Hematopoietic multipotent progenitor cell treated with erythropoietin and hydrocortisone succinate and interleukin-3 and kit ligand, for 8 days (in vitro differentiated cells): Measurements from ENCODE around the gene MGAT4B.
A peak's percentile ranks its signal among the peaks of the same experiment; 100 is the strongest.
"Not testable (repeated sequence)": the region's sequence is repeated elsewhere in the genome, so short reads cannot be mapped to it uniquely, and the experiment has no call there.

Experiments
- DNase-seq: peaks from one replicate; pipeline ENCODE4 v3.0.0-alpha.2; 2015

MGAT4B gene

DNA sequence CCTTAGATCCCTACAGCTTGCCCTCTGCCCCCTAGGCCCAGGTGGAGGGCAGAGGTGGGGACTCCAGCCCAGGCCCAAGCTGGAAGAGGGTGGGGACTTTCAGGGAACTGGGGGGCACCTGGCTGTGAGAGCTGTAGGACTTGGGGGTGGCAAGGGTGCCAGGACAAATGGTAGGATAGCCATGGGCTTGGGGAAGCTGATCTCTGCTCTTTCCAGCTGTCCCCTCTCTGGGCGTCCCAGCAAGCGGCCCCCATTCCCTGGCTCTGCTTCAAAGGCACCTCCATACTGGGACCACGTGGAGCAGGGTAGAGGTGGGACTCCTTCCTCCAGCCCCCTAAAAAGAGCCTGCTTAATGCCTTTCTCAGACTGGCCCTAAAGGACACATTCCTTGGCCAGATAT is 12.5 kb downstream of the MGAT4B start:
- DNase-seq: no peak

DNA sequence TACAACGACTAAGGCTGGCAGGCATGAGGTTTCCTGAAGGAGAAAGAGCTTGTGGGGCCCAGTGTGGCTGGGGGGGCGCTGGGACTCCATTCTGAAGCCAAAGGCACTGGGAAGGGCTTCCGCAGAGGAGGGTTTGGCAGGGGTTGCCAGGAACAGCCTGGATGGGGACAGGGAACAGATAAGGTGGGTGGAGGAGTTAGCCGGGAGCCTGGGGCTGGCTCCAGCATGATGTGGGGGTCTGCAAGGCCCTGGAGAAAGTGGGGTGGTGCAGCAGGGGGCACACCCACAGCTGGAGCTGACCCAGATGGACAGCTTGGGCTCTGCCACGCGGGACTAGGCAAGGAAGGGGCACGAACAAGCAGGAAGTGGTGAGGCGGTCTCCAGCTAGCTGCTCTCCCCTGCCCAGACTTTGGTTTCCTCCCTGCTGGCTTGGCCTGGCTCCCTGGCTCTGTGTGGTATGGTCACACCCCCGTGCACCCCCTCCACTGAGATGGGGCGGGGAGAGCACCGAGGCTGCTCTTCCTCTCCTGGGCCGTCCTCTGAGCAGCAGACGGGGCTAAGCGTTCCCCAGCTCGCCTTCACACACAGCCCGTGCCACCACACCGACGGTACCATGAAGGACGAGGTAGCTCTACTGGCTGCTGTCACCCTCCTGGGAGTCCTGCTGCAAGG is 13.1 kb downstream of the MGAT4B start, which contains the start of gene LTC4S:
TSS of gene LTC4S (plus strand) at position 519 of the 672 bp plus-strand sequence. CDS start at position 614, 95 bp downstream.
- peak; percentile 88 for DNase-seq

DNA sequence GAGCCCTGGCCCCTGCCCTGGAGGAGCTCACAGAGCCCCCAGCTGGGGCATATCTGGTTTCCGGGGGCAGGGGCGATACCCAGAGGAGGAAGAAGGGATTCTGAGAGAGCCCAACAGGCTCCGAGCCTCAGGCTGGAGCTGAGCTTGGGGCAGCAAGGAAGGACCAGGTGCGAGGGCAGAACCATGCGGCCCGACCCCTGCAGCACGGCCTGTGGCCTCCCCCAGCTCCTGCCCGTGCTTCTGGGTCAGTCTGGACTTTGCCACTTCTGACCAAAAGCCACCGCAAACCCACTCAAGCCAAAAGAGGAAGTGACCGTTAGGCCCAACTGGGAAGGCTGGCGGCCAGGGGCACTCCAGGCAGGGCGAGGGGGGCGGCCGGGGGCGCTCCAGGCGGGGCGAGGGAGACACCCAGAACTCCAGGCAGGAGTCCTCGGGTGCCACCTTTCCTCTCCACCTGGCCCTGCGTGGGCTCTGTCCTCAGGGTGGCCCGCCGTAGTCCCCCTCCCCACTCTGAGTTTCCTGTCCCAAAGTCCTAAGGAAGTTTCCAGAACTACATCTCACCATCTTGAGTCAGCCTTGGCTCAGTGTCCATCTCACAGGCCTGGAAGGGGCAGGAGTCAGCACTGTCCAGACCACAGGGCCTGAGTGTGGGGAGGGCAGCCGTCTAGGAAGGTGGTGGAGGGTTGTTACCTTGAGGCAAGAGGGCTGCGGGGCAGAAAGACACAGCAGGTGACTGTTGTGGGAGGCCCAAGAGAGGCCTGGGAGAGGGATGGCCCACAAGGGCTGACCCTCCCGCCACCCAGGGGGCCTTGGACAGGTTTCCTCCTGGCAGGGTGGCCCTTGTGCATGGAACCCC is 13.8 kb downstream of the MGAT4B start:
- peak; percentile 27 for DNase-seq

DNA sequence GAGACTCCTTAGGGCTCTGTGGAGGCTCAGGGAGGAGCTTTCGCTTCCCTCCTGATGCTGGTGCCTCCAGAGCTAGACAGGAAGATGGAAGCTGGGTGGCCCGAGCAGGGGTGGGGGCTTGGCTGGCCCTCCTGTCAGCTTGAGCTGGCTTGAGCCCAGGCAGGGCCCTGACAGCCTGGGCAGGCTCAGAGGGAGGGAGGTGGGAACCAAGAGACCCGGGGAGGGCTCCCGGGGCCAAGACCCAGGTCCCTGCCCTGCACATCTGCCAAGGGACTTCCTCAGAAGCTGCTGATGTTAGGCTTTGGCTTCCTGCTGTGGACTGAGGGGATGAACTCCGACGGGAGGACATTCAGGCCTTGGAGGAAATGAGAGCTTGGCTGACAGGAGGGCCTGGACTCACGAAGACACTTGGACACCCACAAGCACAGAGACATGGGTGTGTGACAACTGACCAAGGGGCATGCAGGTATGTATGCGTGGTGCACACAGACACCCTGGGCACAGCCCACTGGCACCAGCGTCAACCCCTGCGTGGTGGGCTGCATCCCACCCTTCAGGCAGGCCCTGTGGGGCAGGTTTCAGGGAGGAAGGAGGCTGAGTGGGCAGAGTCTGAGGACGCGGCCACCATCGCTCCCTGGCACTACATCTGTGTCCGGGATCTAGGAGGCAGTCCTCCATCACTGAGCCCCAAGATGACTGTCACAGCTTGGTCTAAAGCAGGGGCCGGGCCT is 14.6 kb downstream of the MGAT4B start:
- no peak for DNase-seq

DNA sequence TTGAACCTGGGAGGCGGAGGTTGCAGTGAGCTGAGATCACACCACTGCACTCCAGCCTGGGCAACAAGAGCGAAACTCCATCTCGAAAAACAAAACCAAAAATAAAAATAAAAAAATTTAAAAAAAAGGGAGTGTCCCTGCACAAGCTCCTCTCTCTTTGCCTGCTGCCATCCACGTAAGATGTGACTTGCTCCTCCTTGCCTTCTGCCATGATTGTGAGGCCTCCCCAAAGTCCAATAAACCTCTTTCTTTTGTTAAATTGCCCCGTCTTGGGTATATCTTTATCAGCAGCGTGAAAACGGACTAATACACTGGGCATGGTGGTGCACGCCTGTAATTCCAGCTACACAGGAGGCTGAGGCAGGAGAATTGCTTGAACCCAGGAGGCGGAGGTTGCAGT is 17.4 kb downstream of the MGAT4B start:
- DNase-seq: not testable (repeated sequence)

DNA sequence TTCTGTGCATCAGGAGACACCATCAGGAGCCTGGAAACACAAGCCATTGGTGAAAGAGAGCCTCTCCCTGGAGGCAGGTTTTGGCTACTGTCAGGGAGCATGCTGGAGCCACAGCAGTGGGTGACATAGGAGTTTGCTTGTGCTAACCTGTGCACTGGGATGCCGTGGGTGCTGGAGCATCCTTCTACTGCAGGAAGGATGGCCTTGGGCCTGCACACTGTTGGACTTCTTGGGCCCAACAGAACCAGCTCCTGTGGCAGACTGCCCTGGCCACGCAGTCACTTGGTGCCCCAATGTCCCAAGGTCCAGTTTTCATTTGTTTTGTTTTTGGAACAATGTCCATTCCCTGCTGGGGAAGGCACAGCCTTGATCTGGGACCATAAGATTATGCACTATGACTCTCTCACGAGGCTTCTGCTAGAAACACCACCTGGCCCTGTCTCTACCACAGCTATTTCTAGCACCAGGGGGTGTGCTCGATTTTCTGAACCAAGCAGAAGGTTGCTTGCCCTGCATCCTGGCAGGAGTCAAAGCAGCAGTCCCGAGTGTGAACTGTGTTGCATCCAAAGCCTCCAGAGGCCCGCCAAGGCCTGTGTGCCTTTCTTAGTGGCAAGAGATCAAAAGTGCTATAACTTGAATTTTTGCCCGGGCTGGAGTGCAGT is 18.3 kb downstream of the MGAT4B start:
- no peak for DNase-seq

DNA sequence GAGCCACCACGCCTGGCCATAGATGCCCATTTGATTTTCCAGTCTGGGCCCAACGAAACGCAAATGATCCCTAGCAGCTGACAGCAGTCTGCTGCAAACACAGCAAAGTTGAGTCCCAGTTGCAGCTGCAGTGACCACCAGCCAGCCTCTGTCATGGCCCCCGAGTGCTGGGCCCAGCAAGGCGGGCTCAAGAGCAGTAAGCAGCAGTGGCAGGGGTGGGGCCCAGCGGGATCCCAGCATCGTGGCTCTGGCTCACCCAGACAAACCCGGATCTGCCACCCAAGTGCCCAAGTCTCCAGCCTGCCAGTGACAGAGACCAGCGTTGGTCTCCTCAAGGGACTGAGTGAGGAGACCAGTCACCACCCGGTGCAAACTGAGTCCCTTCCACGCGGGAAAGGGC is 19.8 kb downstream of the MGAT4B start:
- DNase-seq: no peak

DNA sequence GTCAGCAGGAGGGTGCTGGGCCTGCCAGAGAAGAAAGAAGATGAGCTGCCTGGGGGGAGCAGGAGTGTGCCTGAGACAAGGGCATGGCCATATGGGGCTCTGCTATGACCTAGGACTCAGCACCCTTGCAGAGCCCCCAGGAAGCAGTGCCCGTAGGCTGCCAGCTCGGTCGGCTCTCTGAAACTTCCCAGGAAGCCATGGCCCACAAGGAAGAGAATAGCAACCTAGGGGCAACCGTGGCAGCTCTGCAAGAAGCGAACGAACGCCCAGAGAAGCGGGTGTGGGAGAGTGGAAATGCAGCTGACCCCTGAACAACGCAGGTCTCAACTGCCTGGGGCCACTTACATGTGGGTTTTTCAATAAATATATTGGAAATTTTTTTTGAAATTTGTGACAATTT is 23.5 kb downstream of the MGAT4B start:
- DNase-seq: no peak

DNA sequence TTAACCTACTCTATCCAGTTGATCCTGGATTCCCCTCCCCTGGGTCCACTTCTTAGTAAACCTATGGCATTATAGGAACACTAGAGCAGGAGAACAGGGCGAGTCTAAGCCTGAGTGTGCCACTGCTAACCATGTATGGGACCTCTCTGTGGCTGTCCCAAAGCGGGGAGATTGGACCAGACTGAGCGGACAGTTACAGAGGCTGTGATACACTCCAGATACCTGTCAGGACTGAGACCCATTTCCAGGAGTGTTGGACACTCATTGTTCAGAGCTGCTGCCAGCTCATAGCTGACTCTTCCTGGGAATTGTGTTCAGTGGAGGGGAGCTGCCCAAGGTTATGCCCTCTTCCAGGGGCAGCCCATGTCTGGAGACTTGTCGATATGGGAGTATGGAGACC is 24.8 kb downstream of the MGAT4B start:
- no peak for DNase-seq

DNA sequence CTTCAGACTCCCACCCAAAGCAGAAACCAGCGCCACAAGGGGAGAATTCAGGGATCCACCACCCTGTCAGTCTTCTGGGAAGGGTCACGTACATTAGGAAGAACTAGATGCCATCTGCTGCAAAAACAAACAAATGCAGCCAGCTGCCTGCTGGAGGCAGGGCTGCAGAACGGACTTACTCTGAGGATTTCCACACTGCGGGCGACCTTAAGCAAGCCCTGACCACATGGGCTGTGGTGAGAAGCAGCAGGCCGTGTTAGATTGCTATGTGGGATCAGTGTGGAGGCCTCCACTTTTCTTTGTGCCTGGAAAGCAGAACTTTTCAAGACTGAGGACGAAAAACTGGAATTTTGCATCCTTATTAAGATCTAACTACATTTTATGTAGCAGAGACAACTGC is 26.3 kb downstream of the MGAT4B start:
- DNase-seq: no peak

DNA sequence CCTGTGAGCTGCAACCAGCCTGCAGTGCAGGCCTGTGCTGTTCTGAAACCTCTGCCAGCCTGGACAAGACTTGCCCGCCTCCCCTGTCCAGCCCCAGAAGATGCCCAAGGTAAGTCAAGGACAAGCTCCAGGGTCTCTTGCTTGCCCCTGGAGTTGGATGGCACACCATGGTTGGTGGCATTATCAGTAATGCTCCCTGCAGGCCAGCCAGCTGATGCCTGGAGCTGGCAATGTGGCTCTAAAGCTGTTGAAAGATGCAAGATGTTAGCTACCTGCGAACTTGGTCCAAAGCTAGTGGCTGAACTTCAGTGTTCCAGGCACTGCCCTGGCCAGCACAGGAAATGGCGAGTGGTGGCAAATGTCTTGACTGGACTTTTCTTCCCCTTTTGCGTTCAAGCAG is 26.8 kb downstream of the MGAT4B start:
- no peak for DNase-seq

DNA sequence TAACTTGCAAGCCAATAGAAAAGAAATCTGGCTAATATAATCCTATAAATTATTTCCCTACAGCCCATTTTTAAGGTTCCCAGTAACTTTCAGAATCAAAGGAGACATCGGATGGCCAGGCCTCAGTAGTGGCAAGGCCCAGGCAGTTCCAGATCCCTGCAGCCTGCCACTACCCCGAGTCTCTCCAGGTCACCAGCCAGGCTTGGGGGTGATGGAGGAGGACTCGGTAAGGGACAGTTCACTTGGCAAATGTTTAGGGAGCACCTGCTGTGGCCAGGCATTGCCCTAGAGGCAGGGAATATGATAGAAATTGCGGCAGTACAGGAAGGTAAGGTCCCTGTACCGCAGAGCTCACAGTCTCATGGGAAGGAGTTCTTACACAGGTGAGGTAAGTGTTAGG is 28.1 kb downstream of the MGAT4B start:
- no peak for DNase-seq

DNA sequence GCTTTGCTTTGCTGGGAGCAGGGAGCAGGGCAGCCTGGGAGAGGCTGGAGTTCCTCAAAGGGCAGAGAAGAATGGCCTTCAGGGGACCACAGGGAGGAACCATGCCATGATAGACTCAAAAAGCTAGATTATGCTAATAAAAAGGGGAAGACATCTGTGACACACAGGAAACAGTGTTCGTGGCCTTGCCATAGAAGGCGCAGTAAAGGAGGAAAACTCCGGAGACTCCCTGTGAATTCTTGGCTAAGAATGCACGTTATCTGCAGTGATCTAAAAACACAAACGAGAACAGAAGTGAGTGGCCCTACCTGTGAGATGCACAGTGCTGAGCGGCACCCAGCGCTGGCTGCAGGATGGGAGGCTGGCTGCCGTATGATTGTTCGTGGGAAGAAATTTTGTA is 28.8 kb downstream of the MGAT4B start:
- no peak for DNase-seq

DNA sequence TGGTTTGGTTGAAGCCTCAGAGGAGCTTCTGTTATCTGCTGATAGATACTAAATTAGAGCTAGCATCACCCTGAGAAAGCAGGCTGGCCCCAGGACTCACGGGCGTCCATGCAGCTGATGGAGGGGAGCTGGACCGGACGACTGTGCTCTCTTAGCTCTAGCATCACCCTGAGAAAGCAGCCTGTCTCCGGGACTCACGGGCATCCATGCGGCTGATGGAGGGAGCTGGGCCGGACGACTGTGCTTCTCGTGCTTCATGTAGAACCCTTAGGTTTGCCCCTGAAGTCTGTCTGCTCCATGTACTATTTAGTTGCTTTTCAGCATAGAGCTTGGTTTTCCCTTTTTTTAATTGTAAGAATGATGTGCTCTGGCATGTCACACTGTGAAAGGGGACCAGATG is 29.2 kb downstream of the MGAT4B start:
- no peak for DNase-seq

DNA sequence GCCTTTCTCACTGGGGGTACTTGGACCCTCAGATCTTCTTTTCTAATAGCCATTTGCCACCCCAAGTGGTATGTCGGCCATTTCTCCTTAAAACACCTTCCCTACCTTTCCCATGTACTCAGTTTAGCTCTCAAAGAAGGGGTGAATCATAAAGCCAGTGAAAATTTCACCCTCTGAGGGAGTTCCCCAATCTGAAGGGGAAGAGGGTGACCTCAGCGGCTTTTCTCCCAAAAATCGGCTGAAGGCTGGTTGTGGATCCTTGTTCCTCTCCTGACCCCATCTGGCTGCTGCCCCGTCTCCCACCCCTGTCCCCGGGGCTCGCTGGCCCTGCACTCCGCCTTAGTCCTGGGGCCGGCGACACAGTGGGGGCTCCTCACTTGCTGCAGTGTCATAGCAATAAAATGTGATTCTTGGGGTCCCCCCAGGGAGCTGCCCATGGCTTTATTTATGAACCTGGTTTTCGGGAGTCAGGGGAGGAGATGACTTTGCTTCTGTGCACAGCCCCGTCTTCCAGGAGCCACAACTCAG is 30.2 kb downstream of the MGAT4B start:
- DNase-seq: no peak

DNA sequence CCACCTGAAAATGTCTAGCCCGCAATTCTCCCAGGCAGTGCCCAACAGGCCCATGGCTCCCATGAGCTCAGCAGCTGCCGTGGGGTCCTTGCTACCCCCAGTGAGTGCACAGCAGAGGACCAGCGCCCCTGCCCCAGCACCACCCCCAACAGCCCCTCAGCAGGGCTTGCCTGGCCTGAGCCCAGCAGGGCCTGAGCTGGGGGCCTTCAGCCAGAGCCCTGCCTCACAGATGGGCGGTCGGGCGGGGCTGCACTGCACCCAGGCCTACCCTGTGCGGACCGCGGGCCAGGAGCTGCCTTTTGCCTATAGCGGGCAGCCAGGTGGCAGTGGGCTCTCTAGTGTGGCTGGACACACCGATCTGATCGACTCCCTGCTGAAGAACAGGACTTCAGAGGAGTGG is 32.2 kb downstream of the MGAT4B start:
- DNase-seq: no peak

DNA sequence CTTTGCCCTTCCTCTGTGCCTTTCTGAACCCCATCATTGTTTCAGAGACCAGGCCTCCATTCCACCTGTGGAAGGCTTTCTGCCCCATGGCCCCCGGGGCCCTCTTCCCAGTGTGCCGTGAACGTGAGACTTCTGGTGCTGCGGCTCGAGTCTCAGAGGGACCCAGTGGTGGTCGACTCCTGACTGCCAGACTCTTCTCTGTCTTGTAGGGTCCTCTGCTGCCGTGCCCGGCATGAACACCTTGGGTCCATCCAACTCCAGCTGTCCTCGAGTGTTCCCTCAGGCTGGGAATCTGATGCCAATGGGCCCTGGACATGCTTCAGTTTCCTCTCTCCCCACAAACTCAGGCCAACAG is 33.0 kb downstream of the MGAT4B start:
- no peak for DNase-seq

DNA sequence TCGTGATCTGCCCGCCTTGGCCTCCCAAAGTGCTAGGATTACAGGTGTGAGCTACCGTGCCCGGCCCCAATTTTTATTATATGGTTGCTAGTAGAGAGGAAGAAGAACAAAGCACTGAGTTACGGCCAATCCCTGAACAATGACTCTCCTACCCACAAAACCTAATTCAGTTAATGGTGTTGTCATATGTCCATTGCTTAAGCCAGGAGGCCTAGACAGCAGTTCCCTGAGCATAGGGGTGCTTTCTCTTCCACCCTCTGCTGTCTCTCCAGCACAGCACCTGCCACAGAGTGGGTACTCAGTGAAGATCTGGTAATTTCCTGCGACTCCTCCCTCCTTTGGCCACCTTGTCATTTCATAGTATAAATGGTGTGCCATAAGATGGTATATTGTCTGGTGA is 34.3 kb downstream of the MGAT4B start:
- no peak for DNase-seq

DNA sequence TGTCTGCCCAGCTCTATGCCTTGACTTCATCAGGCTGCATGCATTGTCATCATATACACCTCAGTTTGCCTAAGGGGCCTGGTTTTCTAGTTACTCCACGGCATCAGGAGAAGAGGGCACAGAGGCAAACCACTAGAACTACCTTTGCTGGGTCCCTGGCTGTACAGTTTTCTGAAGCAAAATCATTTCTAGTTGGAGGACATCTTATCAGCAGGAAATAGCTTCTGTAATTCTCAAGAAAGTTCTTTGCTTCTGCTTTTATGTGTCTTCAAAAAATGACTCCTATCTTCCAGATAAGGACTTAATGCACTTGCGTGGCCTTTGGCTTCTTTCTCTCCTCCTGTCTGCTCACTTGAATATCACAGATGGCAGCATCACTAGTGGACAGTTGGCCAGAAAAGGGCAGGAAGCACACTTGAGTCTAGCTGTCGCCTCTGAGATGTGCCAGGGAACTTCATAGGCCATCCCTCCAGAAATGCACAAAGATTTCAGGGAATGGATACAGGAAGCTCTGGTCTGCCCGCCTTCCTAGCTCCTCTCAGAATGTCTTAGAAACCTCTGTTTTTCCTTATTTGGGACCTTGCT is 35.3 kb downstream of the MGAT4B start:
- DNase-seq: peak; percentile 39

DNA sequence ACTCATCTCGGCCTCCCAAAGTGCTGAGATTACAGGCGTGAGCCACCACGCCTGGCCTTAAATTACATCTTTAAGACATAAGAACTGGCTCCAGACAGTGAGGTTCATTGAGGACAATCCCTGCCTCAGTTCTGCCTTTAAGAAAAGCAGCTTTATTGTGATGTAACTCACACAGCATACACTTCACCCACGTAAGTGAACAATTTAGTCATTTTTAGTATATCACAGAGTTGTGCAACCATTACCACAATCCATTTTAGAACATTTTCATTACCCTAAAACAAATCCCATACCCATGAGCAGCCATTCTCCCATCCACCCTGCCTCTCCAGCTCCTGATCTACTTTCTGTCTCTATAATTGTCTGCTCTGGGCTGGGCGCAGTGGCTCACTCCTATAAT is 36.9 kb downstream of the MGAT4B start:
- DNase-seq: no peak

DNA sequence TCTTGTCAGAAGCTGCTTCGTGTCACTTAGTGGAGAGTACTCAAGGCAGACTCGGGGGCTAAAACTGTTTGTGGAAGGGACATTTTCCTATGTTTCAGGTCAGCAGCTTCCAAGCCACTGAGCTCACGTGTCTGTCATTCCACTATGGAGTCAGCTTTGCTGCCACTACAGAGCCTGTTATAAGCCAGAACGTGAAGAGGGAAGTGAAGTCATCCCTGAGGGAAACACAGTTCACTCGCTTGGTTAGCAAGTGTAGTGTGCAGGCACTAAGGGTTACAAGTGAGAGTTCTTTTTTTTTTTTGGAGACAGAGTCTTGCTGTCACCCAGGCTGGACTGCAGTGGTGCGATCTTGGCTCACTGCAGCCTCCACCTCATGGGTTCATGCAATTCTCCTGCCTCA is 37.4 kb downstream of the MGAT4B start:
- no peak for DNase-seq

DNA sequence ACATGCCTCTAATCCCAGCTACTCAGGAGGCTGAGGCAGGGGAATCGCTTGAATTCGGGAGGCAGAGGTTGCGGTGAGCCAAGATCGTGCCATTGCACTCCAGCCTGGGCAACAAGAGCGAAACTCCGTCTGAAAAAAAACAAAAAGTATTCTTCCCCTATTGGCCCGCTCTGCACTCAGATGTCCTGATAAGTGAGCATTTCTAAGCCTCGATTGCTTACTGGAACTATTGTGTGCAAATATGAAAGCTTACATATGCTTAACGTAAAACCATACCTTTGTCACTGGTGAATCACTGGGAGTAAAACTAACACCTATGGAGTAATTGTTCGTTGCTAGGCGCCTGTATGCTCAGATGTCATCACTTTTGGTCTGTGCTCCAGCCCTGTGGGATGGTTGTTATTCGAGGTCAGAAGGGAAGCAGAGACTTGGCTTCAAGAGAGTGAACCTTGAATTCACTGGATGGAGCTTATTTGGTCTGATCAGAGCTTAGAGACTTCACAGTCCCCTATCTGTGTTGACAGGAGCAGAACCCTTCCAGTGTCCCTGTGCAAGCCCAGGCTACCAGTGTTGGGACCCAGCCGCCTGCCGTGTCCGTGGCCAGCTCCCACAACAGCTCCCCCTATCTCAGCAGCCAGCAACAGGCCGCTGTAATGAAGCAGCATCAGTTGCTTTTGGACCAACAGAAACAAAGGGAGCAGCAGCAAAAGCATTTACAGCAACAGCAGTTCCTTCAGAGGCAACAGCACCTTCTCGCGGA is 38.2 kb downstream of the MGAT4B start:
- no peak for DNase-seq
